Activated CD8-positive, alpha-beta memory T cell treated with anti-CD3 and anti-CD28 coated beads for 1 hour (primary cell): ENCODE measurements around the gene CACNA2D1.

Experiments
- DNase-seq, 2 donors: peaks; one replicate each; pipeline ENCODE4 v3.0.0-alpha.2; 2020; ENCODE audit warnings: low read depth in 1 of 2; ENCODE audit errors: extremely low read depth in 1 of 2

Gene CACNA2D1

DNA sequence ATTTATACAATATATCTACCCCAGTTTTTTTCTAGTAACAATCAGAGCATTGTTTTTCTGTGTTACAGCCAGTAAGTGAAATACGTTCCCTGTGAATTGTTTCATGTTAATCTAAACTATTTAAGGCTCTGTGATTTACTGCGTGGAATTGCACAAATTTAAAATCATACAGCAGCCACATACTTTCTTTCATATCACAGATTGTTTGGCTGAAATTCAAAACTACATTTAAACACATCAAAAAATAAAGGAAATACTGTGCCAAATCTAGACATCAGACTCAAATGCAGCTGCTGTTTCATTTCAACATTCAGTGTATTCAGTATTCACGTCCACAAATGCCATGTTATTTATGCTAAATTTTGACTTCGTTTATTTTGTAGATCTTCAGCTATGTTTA lies 431.1 kb downstream of the CACNA2D1 start:
- DNase-seq, result no peak

DNA sequence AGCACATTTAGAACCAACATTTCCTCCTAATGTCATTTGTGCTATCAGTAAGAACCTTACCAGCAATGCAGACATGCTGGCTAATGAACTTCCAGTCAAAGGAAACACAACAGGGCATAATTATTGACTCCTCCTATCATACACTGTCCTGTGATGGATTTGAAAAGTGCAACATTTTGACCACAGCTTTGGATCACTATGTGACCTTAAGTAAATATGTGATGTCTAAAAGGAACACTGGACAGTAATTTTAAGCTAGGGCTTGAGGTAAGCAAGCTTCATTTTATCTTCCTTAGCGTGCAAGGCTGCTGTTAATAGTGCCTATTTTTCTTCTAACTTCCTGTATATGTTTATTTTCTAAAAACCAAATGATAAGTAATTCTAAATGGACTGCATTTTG lies 433.2 kb downstream of the CACNA2D1 start:
- DNase-seq, result no peak

DNA sequence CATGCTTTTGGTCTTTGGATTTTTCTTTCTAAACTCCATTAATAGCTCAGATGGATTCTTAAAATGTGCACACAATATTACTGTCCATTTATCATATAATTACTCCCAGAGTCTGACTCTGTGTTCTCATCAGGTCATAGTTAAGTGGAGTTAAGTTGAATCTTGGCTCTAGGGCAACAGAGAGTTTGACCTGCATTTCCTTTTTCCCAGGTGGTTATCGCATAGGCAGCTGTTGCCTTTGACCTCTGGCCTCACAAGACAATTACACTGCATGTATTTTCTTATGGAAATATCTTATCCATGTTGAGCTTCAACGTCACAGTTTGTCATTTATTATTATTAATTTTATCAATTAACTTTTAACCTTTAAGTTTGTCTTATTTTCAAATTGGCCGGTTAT lies 436.3 kb downstream of the CACNA2D1 start:
- DNase-seq, result no peak

DNA sequence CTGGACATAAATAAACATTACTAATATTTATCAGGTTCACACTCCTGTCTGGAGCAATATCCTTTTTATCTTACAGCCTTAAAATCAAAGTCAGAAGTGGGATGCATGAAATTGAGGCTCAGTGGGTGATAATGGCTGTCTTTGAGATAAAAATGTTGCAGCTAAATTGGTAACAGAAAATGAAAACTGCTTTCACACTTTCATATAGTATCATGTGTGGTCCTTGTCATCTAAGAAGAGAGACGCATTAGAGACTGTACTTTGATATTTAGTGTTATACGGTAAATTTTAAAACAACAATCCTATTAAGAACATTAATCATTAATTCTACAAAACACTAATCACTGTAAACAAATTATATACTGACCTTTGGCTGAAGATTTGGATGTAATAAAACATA lies 438.5 kb downstream of the CACNA2D1 start:
- DNase-seq, result no peak

DNA sequence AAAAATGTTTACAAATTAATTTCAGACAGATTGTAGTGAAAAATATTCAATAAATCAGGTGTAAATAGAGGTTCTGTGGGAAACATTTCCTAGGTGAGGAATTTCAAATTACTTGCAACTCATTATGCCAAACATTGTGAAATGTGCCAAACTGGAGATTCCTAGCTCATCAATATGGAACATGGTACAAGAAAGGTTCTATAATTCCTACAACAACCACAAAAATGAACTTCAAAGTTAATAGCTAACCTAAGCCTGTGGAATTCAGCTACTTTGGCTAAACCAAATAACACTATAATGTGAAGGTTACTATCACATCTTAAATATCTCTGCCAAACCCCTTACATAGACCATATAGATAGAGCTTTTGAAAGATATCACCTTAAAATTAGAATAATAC lies 450.4 kb downstream of the CACNA2D1 start:
- no peak for DNase-seq

DNA sequence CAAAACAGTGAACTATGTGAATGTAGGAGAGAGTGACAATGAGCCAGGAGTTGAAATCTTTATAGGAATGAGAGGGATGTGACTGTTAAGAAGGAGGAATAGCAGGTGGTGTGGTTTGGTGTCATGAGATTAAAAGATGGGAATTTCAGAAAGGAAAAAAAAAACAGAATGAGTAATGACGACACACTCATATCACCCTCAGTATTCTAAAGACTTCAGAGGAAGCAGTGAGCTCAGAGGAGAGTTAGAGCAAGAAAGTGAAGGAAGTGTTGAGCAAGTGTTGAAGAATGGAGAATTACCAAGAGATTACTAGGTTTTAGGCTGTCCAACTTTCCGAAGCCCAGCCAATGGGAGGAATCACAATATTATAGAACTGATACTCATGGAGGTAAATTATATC lies 453.2 kb downstream of the CACNA2D1 start:
- DNase-seq, result no peak

DNA sequence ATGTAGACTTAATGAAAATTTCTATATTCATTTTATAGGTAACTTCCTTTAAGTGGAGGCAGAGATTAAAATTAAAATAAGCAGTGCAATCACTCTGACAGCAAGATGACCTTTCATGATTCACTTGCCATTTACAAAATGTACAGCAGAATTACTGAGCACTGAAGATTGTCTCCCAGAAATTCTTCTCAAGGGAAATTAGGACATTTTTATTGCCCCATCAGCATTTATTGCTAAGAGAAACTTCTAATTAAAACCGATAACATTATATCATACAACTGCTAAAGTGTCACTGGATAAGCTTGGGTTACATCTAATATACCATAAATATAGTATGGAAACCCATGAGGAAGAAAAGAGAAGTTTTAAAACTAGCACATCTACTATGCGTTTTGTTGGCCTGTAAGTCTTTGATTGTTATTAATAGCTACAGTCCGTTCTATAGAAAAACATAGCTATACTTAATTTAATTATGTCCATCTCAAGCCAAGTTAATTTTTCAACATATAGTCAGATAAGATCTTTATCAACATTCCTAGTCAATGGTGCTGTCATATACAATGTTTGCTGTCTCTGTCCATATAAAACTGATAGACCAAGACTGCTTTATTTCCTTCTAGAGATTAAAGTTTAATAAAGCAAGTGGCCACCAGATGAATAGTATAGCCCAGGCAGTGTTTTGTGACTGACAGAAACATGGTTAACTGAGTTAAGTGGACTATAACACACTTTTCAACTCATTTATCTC lies 456.7 kb downstream of the CACNA2D1 start:
- DNase-seq, result no peak

DNA sequence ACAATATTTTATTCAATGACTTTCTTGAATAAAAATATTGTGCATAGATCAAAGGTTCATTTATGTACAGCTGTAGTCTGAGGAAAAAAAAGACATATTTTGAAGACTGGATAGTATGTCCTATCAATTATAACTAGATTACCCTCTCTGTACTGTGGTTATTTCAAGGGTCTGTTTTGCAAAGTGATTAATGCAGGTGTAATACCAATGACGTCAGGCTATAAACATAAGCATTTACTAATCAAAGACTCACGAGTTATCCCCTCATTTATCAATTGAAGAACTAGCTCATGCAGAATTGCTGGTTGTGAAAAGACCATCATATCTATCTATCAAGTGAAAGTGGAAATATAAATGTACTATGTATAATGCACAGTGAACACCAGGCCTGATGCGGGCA lies 460.2 kb downstream of the CACNA2D1 start:
- no peak for DNase-seq

DNA sequence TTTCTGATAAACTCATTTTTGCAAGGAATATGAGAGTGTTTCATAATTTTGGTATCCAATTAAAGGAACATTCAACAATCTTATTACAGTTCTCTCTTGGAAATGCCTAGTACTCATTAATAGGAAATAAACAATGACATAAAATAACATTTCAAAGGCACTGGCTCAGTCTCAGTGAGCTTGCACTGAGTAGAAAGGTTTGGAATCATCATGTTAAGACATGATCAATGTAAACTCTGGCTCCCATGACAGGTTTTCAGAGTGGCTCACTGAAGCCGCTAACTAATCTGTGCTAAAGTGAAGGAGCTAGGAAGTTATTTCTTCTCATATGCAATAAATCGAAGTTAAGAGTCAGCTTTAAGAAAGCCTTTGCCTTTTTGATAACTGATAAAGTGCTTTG lies 470.5 kb downstream of the CACNA2D1 start:
- no peak for DNase-seq

DNA sequence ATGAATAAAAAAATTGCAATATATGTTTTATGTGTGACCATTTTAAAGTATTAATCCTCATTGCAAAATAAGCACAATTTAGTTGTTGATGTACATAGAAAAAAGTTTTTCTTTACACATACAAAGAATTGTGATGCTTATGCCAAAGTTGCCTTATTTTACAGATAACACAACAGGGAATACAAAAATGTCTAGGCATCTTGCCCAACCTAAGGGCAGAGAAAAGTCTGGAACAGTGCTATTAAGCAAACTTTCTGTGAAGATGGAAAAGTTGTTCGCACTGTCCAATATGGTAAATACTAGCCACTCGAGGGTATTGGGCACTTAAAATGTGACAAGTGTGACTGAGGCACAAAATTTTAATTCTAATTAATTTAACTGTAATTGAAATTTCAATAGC lies 483.6 kb downstream of the CACNA2D1 start:
- DNase-seq, result no peak

DNA sequence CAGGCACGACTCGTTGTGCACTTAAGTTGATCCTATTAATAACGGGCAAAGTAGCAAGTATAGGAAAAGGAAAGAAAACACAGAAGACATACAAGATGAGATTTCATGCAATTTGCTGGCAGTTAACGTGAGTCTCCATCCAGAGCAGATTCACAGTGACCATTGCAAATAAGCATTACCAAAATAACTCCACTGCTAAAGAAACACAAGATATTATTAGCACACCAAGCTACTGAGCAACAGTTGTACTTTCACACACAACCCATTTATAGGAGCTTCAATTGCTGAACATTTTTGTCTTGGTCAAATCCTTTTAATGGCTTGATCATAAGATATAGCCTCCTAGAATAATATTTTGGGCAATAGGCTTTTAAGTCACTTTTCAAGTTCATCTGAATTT lies 486.1 kb downstream of the CACNA2D1 start:
- no peak for DNase-seq

DNA sequence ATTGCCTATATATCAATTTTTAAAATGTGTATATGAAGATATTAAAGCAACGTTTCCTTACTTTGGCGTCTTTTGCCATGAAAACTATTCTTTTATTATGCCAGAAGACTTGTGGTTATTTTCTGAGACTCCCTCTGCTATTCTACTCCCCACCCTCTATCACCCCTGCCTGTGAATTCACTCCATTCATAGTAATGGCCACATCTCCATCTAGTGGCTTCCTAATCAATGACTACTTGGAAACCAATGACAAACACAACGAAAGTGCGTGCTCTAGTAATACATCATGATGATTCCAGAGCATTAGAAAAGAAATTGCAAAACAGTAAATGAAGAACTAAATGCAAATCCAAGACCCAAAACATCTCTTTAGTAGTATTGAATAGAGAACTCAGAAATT lies 487.1 kb downstream of the CACNA2D1 start:
- DNase-seq, result no peak

DNA sequence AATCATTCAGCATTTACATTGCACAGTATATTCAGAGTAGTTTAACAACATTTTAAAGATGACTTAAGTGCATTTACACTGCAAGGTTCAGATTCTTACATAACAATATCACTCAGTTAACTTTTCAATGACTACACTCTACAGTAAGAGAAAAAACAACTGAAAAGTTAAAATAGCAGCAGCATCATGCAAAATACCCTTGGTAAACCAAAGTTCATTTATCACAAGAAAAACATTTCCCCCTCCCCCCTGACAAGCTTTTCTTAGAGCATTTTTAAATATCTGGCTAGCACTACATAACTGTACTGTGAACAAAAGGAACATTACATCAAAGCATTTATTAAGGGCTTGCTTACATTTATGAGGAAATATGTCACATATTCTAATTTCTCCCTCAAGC lies 494.3 kb downstream of the CACNA2D1 start:
- DNase-seq, result no peak

DNA sequence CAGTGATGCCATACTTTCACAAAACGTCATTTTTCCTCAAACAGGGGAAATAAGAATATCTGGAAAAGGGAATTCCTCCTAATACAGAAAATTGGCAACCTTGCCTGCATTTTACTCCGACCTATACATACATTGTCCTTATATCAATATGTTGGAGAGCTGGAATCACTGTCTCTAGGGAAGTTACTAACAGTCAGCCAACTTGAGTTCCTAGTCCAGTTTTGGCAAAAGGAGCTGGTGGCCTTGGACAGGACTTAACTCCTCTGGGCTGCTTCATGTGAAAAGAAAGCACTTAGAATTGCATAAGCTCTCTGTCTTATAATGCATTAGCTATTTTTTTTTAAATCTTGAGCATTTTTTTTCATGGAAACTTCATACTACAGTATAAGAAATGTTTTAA lies 499.5 kb downstream of the CACNA2D1 start:
- no peak for DNase-seq

DNA sequence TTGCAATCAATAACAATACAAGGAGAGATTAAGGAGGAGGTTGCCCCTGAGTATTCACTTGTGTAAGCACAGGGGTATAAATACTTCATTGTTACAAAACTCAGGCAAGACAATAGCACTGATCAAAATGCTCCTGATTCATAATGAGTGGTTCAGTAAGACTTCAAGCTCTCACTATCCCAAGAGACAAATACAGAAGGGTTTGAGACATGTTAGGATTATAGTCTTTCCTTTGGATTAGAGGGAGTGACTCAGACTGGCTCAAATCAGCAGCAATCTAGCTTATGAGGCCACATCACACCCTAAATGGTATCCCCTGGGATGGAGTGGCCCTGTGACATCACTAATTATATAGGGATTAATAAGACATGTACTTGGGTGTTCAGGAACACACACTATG lies 506.5 kb downstream of the CACNA2D1 start:
- DNase-seq, result no peak

DNA sequence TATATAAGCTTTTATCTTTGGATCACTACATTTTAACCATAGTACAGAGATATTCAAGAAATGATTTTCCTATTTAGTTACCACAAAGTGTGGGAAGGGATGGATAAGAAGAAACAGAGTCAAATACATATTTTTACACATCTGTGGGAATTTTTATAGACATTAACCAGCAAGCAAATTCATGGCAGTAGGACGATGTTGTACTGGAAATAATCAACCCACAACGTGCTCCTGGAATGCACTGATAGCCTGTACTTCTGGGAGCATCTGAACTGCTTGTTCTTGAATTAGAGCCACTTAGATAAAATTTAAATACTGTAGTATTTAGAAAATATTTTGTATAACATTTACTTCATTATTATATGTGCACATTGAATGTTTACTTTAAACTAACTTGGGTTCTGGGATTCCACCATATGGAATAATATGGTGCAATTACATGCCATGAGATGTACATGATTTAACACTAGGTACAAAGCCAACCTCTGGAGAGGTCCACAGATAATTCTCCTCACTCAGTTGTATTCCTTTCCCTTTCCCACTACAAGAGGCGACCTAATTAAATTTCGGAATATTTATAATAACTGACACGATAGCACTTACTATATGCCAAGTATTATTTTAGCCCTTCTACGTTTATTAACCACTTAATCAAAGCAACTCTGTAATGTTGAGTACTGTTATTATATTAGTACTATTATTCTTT lies 508.8 kb downstream of the CACNA2D1 start:
- no peak for DNase-seq

DNA sequence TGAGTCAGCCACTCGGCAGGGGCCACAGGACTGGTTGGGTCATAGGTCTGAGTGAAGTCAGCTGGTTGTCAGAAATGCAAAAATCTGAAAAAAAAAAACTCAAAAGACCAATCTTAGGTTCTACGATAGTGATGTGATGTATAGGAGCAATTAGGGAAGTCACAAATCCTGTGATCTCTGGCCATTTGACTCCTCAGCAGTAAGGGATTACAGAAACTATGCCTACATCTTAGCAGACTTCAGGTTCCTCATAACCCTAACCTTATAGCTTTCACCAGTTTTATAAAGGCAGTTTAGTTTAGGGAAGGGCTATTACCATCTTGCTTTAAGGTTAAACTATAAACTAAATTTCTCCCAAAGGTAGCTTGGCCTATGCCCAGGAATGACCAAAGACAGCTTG lies 510.6 kb downstream of the CACNA2D1 start:
- DNase-seq, result no peak

DNA sequence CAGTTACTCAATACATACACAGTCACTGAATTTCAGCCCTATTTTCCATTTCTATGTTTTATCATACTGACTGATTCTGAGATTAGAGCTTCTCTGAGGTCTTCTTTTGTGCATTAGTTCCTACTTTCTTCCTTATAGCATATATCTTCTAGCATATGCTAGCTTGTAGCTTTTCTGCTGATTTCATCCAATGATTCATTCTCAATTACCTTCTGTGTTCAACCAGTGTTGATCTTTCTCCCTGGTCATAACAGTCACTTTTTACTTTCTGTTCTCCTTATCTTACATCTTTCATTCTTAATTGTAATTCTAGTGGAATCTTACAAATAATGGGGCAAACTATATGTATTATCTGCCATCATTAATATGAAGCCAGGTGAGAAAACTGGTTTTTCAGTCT lies 514.2 kb downstream of the CACNA2D1 start:
- DNase-seq, result no peak

DNA sequence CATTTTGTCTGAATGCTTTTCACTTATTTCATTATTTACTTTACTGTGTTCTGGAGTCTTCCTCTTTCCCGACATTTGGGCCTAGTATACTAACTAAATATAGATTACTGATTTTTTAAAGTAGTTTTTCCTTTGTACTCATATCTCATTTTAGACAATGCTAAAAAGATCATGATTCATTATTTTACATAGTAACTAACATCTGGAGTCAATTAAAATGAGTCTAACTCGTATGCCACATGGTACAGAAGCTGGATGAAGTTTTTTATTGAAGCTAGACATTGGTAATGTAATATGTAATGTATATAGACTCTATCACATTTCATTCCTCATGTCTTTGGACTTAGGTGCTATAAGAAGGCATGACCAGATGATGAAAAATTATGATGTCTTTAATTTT lies 517.4 kb downstream of the CACNA2D1 start:
- DNase-seq, result no peak

DNA sequence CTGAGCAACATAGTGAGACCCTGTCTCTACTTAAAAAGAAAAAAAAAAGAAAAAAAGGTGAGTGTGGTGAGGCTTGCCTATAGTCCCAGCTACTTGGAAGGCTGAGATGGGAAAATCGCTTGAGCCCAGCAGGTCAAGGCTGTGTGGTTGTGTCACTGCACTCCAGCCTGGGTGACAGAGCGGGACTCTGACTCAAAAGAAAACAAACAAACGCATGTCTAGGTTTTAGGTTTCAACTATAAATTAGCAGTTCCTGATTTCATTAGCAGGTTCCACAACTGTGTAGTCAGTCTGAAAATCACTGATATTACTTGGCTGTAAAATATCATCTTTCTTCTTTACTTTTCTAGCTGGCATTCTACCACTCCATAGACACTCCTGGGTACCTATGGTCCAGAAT lies 518.0 kb downstream of the CACNA2D1 start:
- DNase-seq, result no peak

DNA sequence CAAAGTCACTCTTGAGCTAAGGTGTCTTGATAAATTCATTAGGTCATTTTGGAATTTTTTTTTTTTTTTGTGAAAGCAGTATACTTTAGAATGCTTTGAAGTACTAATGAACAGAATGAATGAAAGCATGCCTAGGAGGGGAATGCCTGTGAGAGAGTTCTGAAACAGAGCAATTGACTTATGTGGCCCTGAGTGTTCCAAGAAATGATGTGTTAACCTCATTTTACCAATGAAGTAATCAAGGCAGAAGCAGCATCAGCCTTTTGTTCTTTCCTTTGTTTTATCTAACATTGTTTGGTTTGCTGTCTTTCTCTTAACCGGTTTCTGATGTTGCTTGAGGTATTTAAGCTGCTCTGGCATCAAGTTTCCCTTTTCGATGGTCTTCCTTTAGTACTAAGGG lies 519.1 kb downstream of the CACNA2D1 start:
- DNase-seq, result no peak

DNA sequence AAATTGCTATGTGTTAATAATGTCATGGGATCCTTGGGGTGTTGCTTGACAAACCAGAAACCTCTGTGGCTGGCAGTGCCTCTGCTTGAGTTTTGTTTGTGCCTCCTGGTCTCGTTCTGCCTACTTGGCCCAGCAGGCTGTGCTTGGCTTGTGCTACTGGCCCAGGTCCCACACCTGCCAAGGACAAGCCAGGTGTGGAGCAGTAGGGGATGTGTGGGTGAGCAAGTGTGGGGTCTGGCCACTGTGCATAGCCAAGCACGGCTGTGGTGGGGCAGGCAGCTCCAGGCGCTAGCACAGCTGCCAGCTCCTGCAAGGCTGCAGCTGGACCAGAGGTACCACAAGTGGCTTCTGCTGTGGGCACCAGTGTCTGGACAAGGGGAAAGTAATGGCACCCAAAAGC lies 524.1 kb downstream of the CACNA2D1 start:
- no peak for DNase-seq

DNA sequence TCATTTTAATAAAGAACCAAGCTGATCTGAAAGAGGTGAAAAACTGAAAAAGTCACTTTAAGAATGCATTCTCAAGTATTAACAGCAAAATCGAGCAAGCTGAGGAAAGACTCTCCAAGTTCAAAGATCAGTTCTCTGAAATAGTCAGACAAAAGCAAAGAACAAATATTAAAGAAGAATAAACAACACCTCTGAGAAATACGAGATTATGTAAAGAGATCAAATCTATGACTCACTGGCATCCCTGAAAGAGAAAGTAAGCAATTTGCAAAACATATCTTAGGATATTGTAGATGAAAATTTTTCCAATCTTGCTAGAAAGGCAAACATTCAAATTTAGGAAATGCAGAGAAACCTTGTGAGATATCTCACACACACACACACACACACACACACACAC lies 535.4 kb downstream of the CACNA2D1 start:
- DNase-seq, result no peak
